PC-3 (cell line): Measurements from ENCODE around the gene CACTIN. TPM values are rescaled to one million over a fixed set of nuclear protein-coding genes. Genes with fewer than 3 reads are reported as not detected.
"Not testable (repeated sequence)": the region's sequence is repeated elsewhere in the genome, so short reads cannot be mapped to it uniquely, and the experiment has no call there.

Experiments used
- ATAC-seq: fragments of 200-7000 bp; cut with Tn5 transposase; 2 replicates; pipeline ENCODE4 v1.9.1; 2020; ENCODE audit warnings: mild to moderate bottlenecking, moderate library complexity
- BruUV-seq: library from RNA; stranded (reverse); fragments of 400-500 nt; replicated peaks from 2 replicates; lab custom pipeline; 2021; lab: Mats Ljungman, UMichigan
- CTCF ChIA-PET: fragments of 300-600 bp; sonication (Branson Sonifier 250); formaldehyde crosslinking; loops from one replicate; lab custom pipeline; 2022; ENCODE audit warnings: antibody characterized with exemption; lab: Charles Lee
- POLR2A ChIA-PET: fragments of 300-600 bp; sonication (Branson Sonifier 250); formaldehyde crosslinking; loops from one replicate; lab custom pipeline; 2022; ENCODE audit warnings: antibody characterized with exemption; ENCODE audit not compliant: unreplicated experiment; lab: Charles Lee
- DNase-seq: peaks from one replicate; pipeline ENCODE4 v3.0.0-alpha.2; 2015
- H2AFZ ChIP-seq: fragments of 300-600 bp; sonication (generic); 2 replicates; pipeline ENCODE4 v1.6.0; 2016; ENCODE audit warnings: antibody characterized with exemption, low read length
- H3F3A ChIP-seq: fragments of 300-600 bp; sonication (generic); one replicate; pipeline ENCODE4 v1.6.0; 2017; ENCODE audit warnings: antibody characterized with exemption, low read length, control low read depth, mild to moderate bottlenecking; ENCODE audit not compliant: unreplicated experiment
- H3K27ac ChIP-seq: fragments of 300-600 bp; sonication (generic); 2 replicates; pipeline ENCODE4 v1.5.1; 2016; ENCODE audit warnings: mild to moderate bottlenecking, low read length
- H3K27me3 ChIP-seq: fragments of 300-600 bp; sonication (generic); 2 replicates; pipeline ENCODE4 v1.6.1; 2016; ENCODE audit warnings: low read length, mixed read lengths
- H3K36me3 ChIP-seq: fragments of 300-600 bp; sonication (generic); 2 replicates; pipeline ENCODE4 v1.6.1; 2016; ENCODE audit warnings: low read depth, mixed run types, low read length, mixed read lengths
- H3K4me1 ChIP-seq: fragments of 300-600 bp; sonication (generic); 2 replicates; pipeline ENCODE4 v1.5.1; 2016; ENCODE audit warnings: low read length; ENCODE audit not compliant: insufficient read depth
- H3K4me2 ChIP-seq: fragments of 300-600 bp; sonication (generic); 2 replicates; pipeline ENCODE4 v1.6.0; 2016; ENCODE audit warnings: low read length
- H3K4me3 ChIP-seq: fragments of 300-600 bp; sonication (generic); 2 replicates; pipeline ENCODE4 v1.5.1; 2016; ENCODE audit warnings: mild to moderate bottlenecking, low read length, mixed read lengths
- H3K79me2 ChIP-seq: fragments of 300-600 bp; sonication (generic); 2 replicates; pipeline ENCODE4 v1.6.1; 2017; ENCODE audit warnings: low read length, mixed read lengths
- H3K9ac ChIP-seq: fragments of 300-600 bp; sonication (generic); 2 replicates; pipeline ENCODE4 v1.6.0; 2016; ENCODE audit warnings: mild to moderate bottlenecking, low read length
- H3K9me2 ChIP-seq: fragments of 300-600 bp; sonication (generic); replicated peaks from 2 replicates; pipeline ENCODE4 v1.6.1; 2016; ENCODE audit warnings: mixed run types, low read length, mixed read lengths
- H3K9me3 ChIP-seq: fragments of 300-600 bp; sonication (generic); 2 replicates; pipeline ENCODE4 v1.6.1; 2016; ENCODE audit warnings: low read length, mixed read lengths
- H4K20me1 ChIP-seq: fragments of 300-600 bp; sonication (generic); 2 replicates; pipeline ENCODE4 v1.6.1; 2016; ENCODE audit warnings: low read length, mixed read lengths
- CTCF ChIP-seq: fragments of 300-600 bp; sonication (generic); conservative IDR thresholded peaks from 2 replicates; pipeline ENCODE4 v1.5.1; 2017; ENCODE audit warnings: antibody characterized with exemption, low read depth, mild to moderate bottlenecking, low read length
- EZH2 ChIP-seq: fragments of 300-600 bp; sonication (generic); IDR thresholded peaks from one replicate; pipeline ENCODE4 v1.6.1; 2017; ENCODE audit warnings: antibody characterized with exemption, mild to moderate bottlenecking, low read length; ENCODE audit not compliant: unreplicated experiment
- EZH2phosphoT487 ChIP-seq: fragments of 300-600 bp; sonication (generic); IDR thresholded peaks from 2 replicates; pipeline ENCODE4 v1.6.1; 2018; ENCODE audit warnings: mild to moderate bottlenecking, antibody characterized with exemption, low read length, borderline replicate concordance
- intact Hi-C: fragments of 100-400 bp; cut with micrococcal nuclease; formaldehyde crosslinking; loops from 2 replicates; pipeline ENCODE4 v1.9.0; 2023
- total RNA-seq: library from RNA; depleted of rRNA; stranded (reverse); fragments of >200 nt; gene quantifications from 2 replicates; pipeline ENCODE4 v1.2.3, GENCODE V29; 2014

CACTIN gene
- total RNA-seq, 1 experiment from 2014 or later, result 47.8 TPM

GRCh38 chr19:3649888-3650287, 23.3 kb upstream of the CACTIN start:
- Histone ChIP-seq H3K36me3 (no peaks in the 10 kb centered on the region), H3K79me2 (no peaks in the 10 kb centered on the region), H3K27ac (no peak overlapping the region), H3K4me3 (no peak overlapping the region), H3K4me1 (no peaks in the 10 kb centered on the region), H3K9ac (no peak overlapping the region), H2AFZ (no peak overlapping the region), H4K20me1 (no peaks in the 10 kb centered on the region), H3F3A (no peaks in the 10 kb centered on the region), H3K9me3 (no peaks in the 10 kb centered on the region), H3K27me3 (no peaks in the 10 kb centered on the region), H3K9me2 (no peaks in the 10 kb centered on the region), H3K4me2 (no peak overlapping the region)
- ChIA-PET POLR2A (no interaction called here), CTCF (no interaction called here)
- no TSS peak for BruUV-seq
- intact Hi-C loops, result no loop called here
- no peak for DNase-seq
- no peak for TF ChIP-seq CTCF
- no peak for TF ChIP-seq EZH2
- TF ChIP-seq EZH2phosphoT487, result no peak
- no peak for ATAC-seq

- Histone ChIP-seq H3K79me2 (no peaks in the 10 kb centered on the region), H3K9me3 (no peaks in the 10 kb centered on the region), H3K36me3 (no peaks in the 10 kb centered on the region), H4K20me1 (no peaks in the 10 kb centered on the region), H3K27ac (no peak overlapping the region), H2AFZ (no peak overlapping the region), H3K27me3 (no peaks in the 10 kb centered on the region), H3K4me2 (no peak overlapping the region), H3K9me2 (no peaks in the 10 kb centered on the region), H3K4me3 (no peak overlapping the region), H3K9ac (no peak overlapping the region), H3F3A (no peaks in the 10 kb centered on the region), H3K4me1 (no peaks in the 10 kb centered on the region)
- ATAC-seq, result no peak
- no peak for DNase-seq
- intact Hi-C loops, result no loop called here
- BruUV-seq, result no TSS peak
- ChIA-PET POLR2A (interaction anchor here (0.6 kb wide), 1 partner anchor 12 kb away, joined by 3 read pairs; no protein-coding TSS in a partner anchor), CTCF (no interaction called here)
- no peak for TF ChIP-seq CTCF
- TF ChIP-seq EZH2phosphoT487, result no peak
- TF ChIP-seq EZH2, result no peak
Observed at GRCh38 chr19:3648037-3648905, 21.7 kb upstream of the CACTIN start.

GRCh38 chr19:3647102-3647501, 20.5 kb upstream of the CACTIN start:
- H3K27ac ChIP-seq, DNase-seq, H3K9me2 ChIP-seq, H3K9ac ChIP-seq, H3K36me3 ChIP-seq, H3F3A ChIP-seq, intact Hi-C loops, BruUV-seq, POLR2A ChIA-PET, H3K27me3 ChIP-seq, CTCF ChIA-PET, H3K4me2 ChIP-seq, H2AFZ ChIP-seq, H3K4me1 ChIP-seq, H3K4me3 ChIP-seq, H3K79me2 ChIP-seq, H3K9me3 ChIP-seq, H4K20me1 ChIP-seq, ATAC-seq: not testable (repeated sequence)
